Uterus (tissue), 2 donors: ENCODE results near the gene ARHGAP18.

Experiments used
- CTCF ChIP-seq, 4 experiments: fragments of 200-600 bp in 2 of 4; fragments of 450-650 bp in 2 of 4; sonication (generic) in 2 of 4; IDR thresholded peaks; one replicate each; pipeline ENCODE4 v1.5.1; 2016 to 2019; ENCODE audit warnings: antibody characterized with exemption in 4 of 4, mild to moderate bottlenecking in 2 of 4, moderate library complexity in 1 of 4
- POLR2A ChIP-seq, 2 donors: fragments of 450-650 bp; IDR thresholded peaks; one replicate each; pipeline ENCODE4 v1.6.1; 2016; ENCODE audit warnings: antibody characterized with exemption in 2 of 2, mild to moderate bottlenecking in 1 of 2, moderate library complexity in 1 of 2

GRCh38 chr6:129634411-129635230 is 75.4 kb downstream of the ARHGAP18 start:
- TF ChIP-seq CTCF (IDR thresholded peaks at IDR 0.05), result no peak
- TF ChIP-seq POLR2A (IDR thresholded peaks at IDR 0.05), result no peak
